ENCODE results near the gene FAM20C. TPM values are rescaled to one million over a fixed set of nuclear protein-coding genes. Genes with fewer than 3 reads are reported as not detected.

FAM20C gene
- total RNA-seq: 34.9 and 119 TPM in 2 replicates

- DNase-seq (ENCODE audit: low read depth): peak; percentile 49
Measured at GRCh38 chr7:191981-192649, at the start of gene FAM20C. TSS of gene FAM20C (plus strand) at chr7:192571. CDS start at chr7:193200, 629 bp downstream.

- DNase-seq (ENCODE audit: low read depth): no peak
Measured at GRCh38 chr7:143145-143751, 49.1 kb upstream of the FAM20C start.

GRCh38 chr7:143811-144453, 48.4 kb upstream of the FAM20C start:
- no peak for DNase-seq (ENCODE audit: low read depth)

- no peak for DNase-seq (ENCODE audit: low read depth)
Measured at GRCh38 chr7:144454-144826, 47.9 kb upstream of the FAM20C start.

- DNase-seq (ENCODE audit: low read depth): no peak
Measured at GRCh38 chr7:145863-146262, 46.5 kb upstream of the FAM20C start.

- DNase-seq (ENCODE audit: low read depth): no peak
Measured at GRCh38 chr7:148543-148931, 43.8 kb upstream of the FAM20C start.

- peak; percentile 98 for DNase-seq (ENCODE audit: low read depth)
Measured at GRCh38 chr7:148932-149790, 43.2 kb upstream of the FAM20C start.

- no peak for DNase-seq (ENCODE audit: low read depth)
Measured at GRCh38 chr7:149791-150636, 42.4 kb upstream of the FAM20C start.

GRCh38 chr7:150811-151221, 41.6 kb upstream of the FAM20C start:
- DNase-seq (ENCODE audit: low read depth): peak; percentile 89

GRCh38 chr7:151346-152050, 40.9 kb upstream of the FAM20C start:
- DNase-seq (ENCODE audit: low read depth): no peak

GRCh38 chr7:152702-153391, 39.5 kb upstream of the FAM20C start:
- no peak for DNase-seq (ENCODE audit: low read depth)

- DNase-seq (ENCODE audit: low read depth): no peak
Measured at GRCh38 chr7:153604-154003, 38.8 kb upstream of the FAM20C start.

GRCh38 chr7:154096-154799, 38.1 kb upstream of the FAM20C start:
- no peak for DNase-seq (ENCODE audit: low read depth)

GRCh38 chr7:155469-155900, 36.9 kb upstream of the FAM20C start:
- peak; percentile 47 for DNase-seq (ENCODE audit: low read depth)

GRCh38 chr7:156111-157007, 36.0 kb upstream of the FAM20C start:
- DNase-seq (ENCODE audit: low read depth): no peak

- DNase-seq (ENCODE audit: low read depth): no peak
Measured at GRCh38 chr7:157008-157310, 35.4 kb upstream of the FAM20C start.

- no peak for DNase-seq (ENCODE audit: low read depth)
Measured at GRCh38 chr7:157771-158625, 34.4 kb upstream of the FAM20C start.

- DNase-seq (ENCODE audit: low read depth): no peak
Measured at GRCh38 chr7:158771-159170, 33.6 kb upstream of the FAM20C start.
